AG09309 (cell line): Measurements from ENCODE around the gene CYCS.

Source experiments
- DNase-seq: peaks from one replicate; pipeline ENCODE4 v3.0.0-alpha.2; 2010; ENCODE audit warnings: low read depth
- H3K4me3 ChIP-seq: 2 replicates; pipeline ENCODE4 v1.5.1; 2011; ENCODE audit warnings: mild to moderate bottlenecking, low read depth, low read length, moderate library complexity; ENCODE audit not compliant: control insufficient read depth
- CTCF ChIP-seq: IDR thresholded peaks from 2 replicates; pipeline ENCODE4 v1.5.1; 2011; ENCODE audit warnings: mild to moderate bottlenecking, low read depth, low read length, inconsistent platforms; ENCODE audit not compliant: insufficient read depth, control insufficient read depth; ENCODE audit errors: missing control alignments

The CYCS gene

GRCh38 chr7:25125137-25125946 is at the start of gene CYCS:
TSS of gene CYCS (minus strand) at chr7:25125260. CDS start at chr7:25124119, 1,141 bp downstream.
- H3K4me3 ChIP-seq, result peak within 1 kb of the TSS; percentile 79
- DNase-seq, result peak; percentile 99
- no peak for TF ChIP-seq CTCF

- H3K4me3 ChIP-seq, result no peak overlapping the region
- DNase-seq, result no peak
- no peak for TF ChIP-seq CTCF
These were observed 48.1 kb upstream of the CYCS start for GRCh38 chr7:25173184-25173583.

GRCh38 chr7:25171516-25171915 is 46.5 kb upstream of the CYCS start:
- TF ChIP-seq CTCF, result no peak
- DNase-seq, result no peak
- no peak overlapping the region for H3K4me3 ChIP-seq

GRCh38 chr7:25171071-25171470 is 46.0 kb upstream of the CYCS start:
- TF ChIP-seq CTCF, result no peak
- H3K4me3 ChIP-seq, result no peak overlapping the region
- DNase-seq, result no peak

- H3K4me3 ChIP-seq, result no peak overlapping the region
- no peak for TF ChIP-seq CTCF
- DNase-seq, result no peak
These were observed 44.6 kb upstream of the CYCS start for GRCh38 chr7:25169683-25170082.

- TF ChIP-seq CTCF, result no peak
- no peak for DNase-seq
- H3K4me3 ChIP-seq, result no peak overlapping the region
These were observed 43.1 kb upstream of the CYCS start for GRCh38 chr7:25168145-25168544.
